ENCODE data around the gene SLC6A6. TPM values are rescaled to one million over a fixed set of nuclear protein-coding genes. Genes with fewer than 3 reads are reported as not detected.
A peak's percentile ranks its signal among the peaks of the same experiment; 100 is the strongest.

The SLC6A6 gene
- total and polyA plus RNA-seq, 11 donors, result 9.1 to 121 (median 34.9) TPM

GRCh38 chr3:14391033-14391432, 11.4 kb upstream of the SLC6A6 start:
- Histone ChIP-seq H3K4me3 (no peak overlapping the region), H3K4me1 (peaks cover 0 to 15% (median 1%) of the 10 kb centered on the region in 12 donors), H3K27me3 (peaks cover 0 to 12% (median 0%) of the 10 kb centered on the region in 9 donors), H3K27ac (no peak overlapping the region), H3K36me3 (no peaks in the 10 kb centered on the region), H3K9me3 (no peaks in the 10 kb centered on the region)
- no peak for TF ChIP-seq POLR2A (IDR thresholded peaks at IDR 0.05)
- TF ChIP-seq, protein P1, sequence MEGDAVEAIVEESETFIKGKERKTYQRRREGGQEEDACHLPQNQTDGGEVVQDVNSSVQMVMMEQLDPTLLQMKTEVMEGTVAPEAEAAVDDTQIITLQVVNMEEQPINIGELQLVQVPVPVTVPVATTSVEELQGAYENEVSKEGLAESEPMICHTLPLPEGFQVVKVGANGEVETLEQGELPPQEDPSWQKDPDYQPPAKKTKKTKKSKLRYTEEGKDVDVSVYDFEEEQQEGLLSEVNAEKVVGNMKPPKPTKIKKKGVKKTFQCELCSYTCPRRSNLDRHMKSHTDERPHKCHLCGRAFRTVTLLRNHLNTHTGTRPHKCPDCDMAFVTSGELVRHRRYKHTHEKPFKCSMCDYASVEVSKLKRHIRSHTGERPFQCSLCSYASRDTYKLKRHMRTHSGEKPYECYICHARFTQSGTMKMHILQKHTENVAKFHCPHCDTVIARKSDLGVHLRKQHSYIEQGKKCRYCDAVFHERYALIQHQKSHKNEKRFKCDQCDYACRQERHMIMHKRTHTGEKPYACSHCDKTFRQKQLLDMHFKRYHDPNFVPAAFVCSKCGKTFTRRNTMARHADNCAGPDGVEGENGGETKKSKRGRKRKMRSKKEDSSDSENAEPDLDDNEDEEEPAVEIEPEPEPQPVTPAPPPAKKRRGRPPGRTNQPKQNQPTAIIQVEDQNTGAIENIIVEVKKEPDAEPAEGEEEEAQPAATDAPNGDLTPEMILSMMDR (IDR thresholded peaks at IDR 0.05), result no peak
- DNase-seq, result peak in 2 of 5 donors; percentile 57 to 71
- intact Hi-C loops (cut with DNase I), result loop anchor here in 1 of 10 donors (5.0 kb wide), 1 partner anchor 129 kb away; no protein-coding TSS in a partner anchor
- ATAC-seq, result peak in 3 of 4 donors; percentile 31 to 74 (median 72)
- WGBS, 4 donors, result 55 to 71% (median 60%) methylated on average over 4 of the region's 4 CpGs

- DNase-seq (no peak), ATAC-seq (no peak)
- intact Hi-C loops (cut with DNase I), result loop anchor here in 1 of 10 donors (5.0 kb wide), 1 partner anchor 130 kb away; no protein-coding TSS in a partner anchor
- Histone ChIP-seq H3K27me3 (peaks cover 0 to 12% (median 0%) of the 10 kb centered on the region in 9 donors), H3K27ac (no peak overlapping the region), H3K36me3 (no peaks in the 10 kb centered on the region), H3K4me1 (peaks cover 0 to 18% (median 1%) of the 10 kb centered on the region in 12 donors), H3K4me3 (no peak overlapping the region), H3K9me3 (no peaks in the 10 kb centered on the region)
- TF ChIP-seq, protein P1 (IDR thresholded peaks at IDR 0.05), result peak in 1 of 12 donors; percentile 14
- TF ChIP-seq POLR2A (IDR thresholded peaks at IDR 0.05), result no peak
- WGBS, 4 donors, result 95 to 97% (median 96%) methylated on average over 2 to 4 of the region's 4 CpGs
Observed at GRCh38 chr3:14392231-14392630, 10.2 kb upstream of the SLC6A6 start.

DNA sequence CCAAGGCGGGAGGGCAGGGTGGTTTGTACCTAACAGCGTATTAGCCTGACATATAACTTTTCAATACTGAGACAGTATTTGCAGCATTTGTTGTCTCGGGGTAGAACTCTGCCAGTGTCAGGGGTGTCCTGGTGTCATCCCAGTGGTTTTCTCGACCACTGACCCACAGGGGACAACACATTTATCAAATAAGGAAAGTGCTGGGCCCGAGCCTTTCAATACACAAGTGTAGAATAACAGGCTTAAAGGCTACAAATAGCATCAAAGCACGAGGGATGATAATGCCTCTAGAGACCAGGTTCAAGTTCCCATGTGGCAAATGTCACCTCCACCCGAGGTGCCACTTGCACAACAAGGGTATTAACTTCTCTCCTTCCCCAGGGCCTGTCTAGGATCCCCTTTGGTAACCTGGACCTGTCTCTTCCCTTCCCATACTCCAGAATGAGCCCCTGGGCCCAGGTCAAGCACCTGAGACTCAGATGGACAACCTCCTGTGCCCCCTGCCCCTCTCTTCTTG, 9.5 kb upstream of the SLC6A6 start:
- H3K27ac ChIP-seq, result peak overlapping the region in 2 of 12 donors; percentile 9 to 24
- peaks cover 0 to 12% (median 0%) of the 10 kb centered on the region in 9 donors for H3K27me3 ChIP-seq
- WGBS, 4 donors, result 73 to 84% (median 78%) methylated on average over 7 of the region's 7 CpGs
- TF ChIP-seq POLR2A (IDR thresholded peaks at IDR 0.05), result no peak
- TF ChIP-seq, protein P1 (IDR thresholded peaks at IDR 0.05), result no peak
- no peak overlapping the region for H3K4me3 ChIP-seq
- intact Hi-C loops (cut with DNase I), result loop anchor here in 1 of 10 donors (5.0 kb wide), 1 partner anchor 131 kb away; no protein-coding TSS in a partner anchor
- H3K36me3 ChIP-seq, result no peaks in the 10 kb centered on the region
- H3K4me1 ChIP-seq, result peaks cover 0 to 24% (median 1%) of the 10 kb centered on the region in 12 donors
- no peak for DNase-seq
- no peaks in the 10 kb centered on the region for H3K9me3 ChIP-seq
- ATAC-seq, result peak in 1 of 4 donors; percentile 44

DNA sequence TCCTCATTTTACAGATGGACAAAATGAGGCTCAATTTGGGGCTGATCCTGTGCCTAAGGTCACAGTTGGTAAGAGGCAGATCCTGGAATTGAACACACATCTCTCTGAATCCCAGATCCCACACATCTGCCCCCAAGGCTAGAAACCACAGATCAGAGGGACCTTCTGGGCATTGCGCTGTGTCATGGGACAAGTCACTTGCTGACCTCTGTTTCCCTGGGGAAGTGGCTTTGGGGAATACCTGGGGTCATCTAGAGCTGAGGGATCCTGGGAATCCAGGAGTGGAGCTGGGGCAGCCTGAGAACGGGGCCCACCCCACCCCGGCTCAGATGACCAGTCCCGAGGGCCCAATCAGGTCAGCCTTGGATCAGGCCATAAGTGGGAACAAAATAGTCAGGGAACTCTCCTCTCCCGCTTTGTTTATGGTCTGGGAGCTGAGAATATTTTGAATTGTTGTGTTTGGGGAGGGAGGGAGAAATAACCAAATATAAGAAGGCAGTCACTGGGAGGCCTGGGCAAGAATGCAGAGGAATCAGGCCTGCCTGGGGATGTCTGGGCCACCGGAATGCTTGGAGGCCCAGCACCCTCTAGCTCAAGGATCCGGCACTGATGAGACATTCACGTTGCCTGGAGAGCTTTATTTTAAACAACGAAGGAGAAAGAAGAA, 8.8 kb upstream of the SLC6A6 start:
- Histone ChIP-seq H3K9me3 (no peaks in the 10 kb centered on the region), H3K27me3 (peaks cover 0 to 12% (median 0%) of the 10 kb centered on the region in 9 donors), H3K4me1 (peaks cover 0 to 23% (median 3%) of the 10 kb centered on the region in 12 donors), H3K36me3 (no peaks in the 10 kb centered on the region), H3K27ac (peak overlapping the region in 1 of 12 donors; percentile 9), H3K4me3 (no peak overlapping the region)
- no peak for TF ChIP-seq POLR2A (IDR thresholded peaks at IDR 0.05)
- TF ChIP-seq, protein P1 (IDR thresholded peaks at IDR 0.05), result peak in 1 of 12 donors; percentile 6
- WGBS, 4 donors, result 79 to 91% (median 87%) methylated on average over 9 of the region's 9 CpGs
- no peak for ATAC-seq
- intact Hi-C loops (cut with DNase I), result loop anchor here in 1 of 10 donors (5.0 kb wide), 1 partner anchor 131 kb away; no protein-coding TSS in a partner anchor
- no peak for DNase-seq
